GM12892 (cell line): ENCODE measurements around the gene CHMP1B.
A peak's percentile ranks its signal among the peaks of the same experiment; 100 is the strongest.
"Not testable (repeated sequence)": the region's sequence is repeated elsewhere in the genome, so short reads cannot be mapped to it uniquely, and the experiment has no call there.

ENCODE experiments used
- DNase-seq: peaks from one replicate; pipeline ENCODE4 v3.0.0; 2011; ENCODE audit not compliant: insufficient read length
- FAIRE-seq: peaks from 2 replicates; lab custom pipeline; 2011; peaks lifted over from hg19 to GRCh38; lab: Jason Lieb, UNC
- POLR2A ChIP-seq: IDR thresholded peaks from 2 replicates; pipeline ENCODE4 v1.6.1; 2011; ENCODE audit warnings: low read depth, low read length, control low read depth
- POLR2AphosphoS5 ChIP-seq: IDR thresholded peaks from 2 replicates; pipeline ENCODE4 v1.6.1; 2011; ENCODE audit warnings: low read depth, low read length, control low read depth
- TAF1 ChIP-seq: IDR thresholded peaks from 2 replicates; pipeline ENCODE4 v1.6.1; 2011; ENCODE audit warnings: low read depth, mild to moderate bottlenecking, control low read depth, low read length, borderline replicate concordance

Gene CHMP1B

DNA sequence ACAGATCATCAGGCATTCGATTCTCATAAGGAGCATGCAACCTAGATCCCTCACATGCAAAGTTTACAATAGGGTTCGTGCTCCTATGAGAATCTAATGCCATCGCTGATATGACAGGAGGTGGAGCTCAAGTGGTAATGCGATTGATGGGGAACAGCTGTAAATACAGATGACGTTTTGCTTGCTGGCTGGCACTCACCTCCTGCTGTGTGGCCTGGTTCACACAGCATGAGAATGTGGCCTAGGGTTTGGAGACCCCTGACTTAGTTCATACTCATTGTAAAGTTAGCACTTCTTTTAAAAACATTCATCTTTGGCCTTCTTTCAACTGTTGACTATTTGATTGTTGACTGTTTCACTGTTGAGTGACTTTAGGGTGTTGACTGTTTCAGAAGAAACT, 8.7 kb upstream of the CHMP1B start:
- DNase-seq (no peak), FAIRE-seq (no peak)
- TF ChIP-seq TAF1 (no peak), POLR2A (no peak), POLR2AphosphoS5 (no peak)

DNA sequence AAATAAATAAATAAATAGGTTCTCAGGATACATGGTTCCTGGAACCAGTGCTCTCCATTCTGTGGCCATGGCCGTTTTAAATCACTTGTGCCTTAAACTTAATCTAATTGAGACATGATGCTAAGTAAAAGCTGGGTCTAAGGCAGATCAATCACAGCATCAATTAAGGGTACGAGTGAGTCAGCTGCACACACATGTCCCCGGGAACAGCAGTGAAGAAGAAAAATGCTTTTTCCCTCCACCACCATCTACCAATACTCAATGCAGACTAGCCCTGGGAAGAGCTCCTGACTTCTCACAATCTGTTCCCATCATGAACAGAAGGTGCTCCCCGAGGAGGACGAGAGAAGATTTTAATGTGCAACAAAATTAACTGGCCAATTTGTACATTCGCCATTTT, 6.8 kb upstream of the CHMP1B start:
- FAIRE-seq (no peak), DNase-seq (no peak)
- TF ChIP-seq TAF1 (no peak), POLR2A (no peak), POLR2AphosphoS5 (no peak)

DNA sequence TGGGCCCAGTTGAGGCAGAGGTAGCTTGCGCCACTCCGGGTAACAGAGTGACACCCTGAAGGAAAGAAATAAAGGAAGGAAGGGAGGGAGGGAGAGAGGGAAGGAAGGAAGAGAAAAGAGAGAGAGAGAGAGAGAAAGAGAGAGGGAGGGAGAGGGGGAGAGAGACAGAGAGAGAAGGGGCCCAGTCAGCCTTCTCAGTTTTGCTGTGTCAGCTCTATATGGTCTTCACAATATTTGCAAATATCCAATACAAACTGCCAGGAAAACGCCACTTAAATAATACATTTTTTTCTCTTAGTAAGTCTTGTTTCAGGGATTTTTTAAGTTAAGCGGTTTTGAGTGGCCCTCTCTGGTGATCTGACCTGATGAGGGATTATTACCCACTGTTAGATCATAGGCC, 5.6 kb upstream of the CHMP1B start:
- no peak for FAIRE-seq
- no peak for DNase-seq
- TF ChIP-seq POLR2A = no peak
- no peak for TF ChIP-seq TAF1
- TF ChIP-seq POLR2AphosphoS5 = no peak

DNA sequence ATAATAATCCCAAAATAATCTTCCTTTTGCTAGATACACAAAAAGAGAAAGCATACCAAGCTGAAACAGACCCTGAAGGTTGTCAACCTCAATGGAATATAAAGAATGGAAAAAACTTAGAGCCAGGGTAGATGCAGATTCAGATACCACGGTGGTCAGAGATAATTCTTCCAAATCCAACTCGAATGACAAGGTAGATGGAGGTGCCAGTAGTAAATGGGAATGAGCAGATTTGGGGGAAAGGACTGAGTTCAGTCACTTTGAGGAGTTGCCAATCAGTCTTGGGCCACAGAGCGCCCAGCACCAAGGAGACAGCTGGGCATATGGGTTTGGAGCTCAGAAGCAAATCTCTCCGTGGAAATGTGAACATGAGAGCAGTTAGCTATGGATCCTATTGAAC, 3.4 kb upstream of the CHMP1B start:
- DNase-seq (no peak), FAIRE-seq (no peak)
- TF ChIP-seq POLR2AphosphoS5 = no peak
- TF ChIP-seq POLR2A = no peak
- no peak for TF ChIP-seq TAF1

DNA sequence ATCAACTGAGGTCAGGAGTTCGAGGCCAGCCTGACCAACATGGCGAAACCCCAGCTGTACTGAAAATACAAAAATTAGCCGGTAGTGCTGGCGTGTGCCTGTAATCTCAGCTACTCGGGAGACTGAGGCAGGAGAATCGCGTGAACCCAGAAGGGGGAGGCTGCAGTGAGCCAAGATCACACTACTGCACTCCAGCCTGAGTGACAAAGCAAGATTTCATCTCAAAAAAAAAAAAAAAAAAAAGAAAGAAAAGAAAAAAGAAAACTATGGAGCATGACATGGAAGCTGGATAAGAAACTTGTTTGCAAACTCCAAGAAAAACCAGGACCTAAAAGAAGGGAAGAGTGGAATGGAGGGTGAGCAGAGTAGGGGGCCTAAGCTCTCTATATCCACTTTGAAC, 1.9 kb upstream of the CHMP1B start:
- DNase-seq = no peak
- no peak for FAIRE-seq
- TF ChIP-seq POLR2A (no peak), TAF1 (no peak), POLR2AphosphoS5 (no peak)

DNA sequence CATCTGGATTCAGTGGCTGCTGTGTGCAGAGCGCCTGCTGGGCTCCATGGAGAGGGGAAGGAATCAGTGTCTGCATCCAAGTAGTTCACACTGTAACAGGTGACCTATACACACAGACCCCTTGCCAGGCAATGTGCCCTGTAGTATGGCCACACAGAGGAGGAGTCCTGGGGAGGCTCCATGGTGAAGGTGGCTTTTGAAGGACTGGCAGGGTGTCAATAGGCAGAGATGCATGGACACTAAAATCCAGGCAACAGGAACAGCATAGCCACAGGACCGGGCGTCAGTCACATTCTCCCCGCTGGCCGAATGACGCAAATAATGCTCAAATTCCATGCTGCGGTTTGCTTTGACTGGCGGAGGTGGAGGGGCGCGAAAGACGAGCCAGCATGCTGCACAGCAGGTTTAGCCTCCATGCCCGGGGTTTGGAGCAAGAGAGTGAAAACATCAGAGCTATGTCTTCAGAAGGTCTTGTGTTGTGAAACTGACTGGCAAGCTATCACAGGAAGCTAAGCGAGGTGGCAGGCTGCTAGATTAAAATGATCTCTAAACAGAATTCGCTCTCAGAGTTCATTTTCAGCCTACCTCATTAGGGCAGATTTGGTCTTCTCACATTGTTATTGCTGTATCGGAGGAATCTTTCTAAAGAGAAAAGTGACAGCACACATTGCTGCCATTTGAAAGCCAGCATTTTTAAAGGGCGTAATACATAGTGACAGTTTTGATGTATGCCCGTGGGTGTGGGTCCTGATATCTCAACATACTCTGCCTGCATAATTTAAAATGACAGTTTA, 1.2 kb upstream of the CHMP1B start:
- no peak for TF ChIP-seq POLR2A
- no peak for TF ChIP-seq POLR2AphosphoS5
- no peak for TF ChIP-seq TAF1
- no peak for DNase-seq
- peak; percentile 5 for FAIRE-seq

DNA sequence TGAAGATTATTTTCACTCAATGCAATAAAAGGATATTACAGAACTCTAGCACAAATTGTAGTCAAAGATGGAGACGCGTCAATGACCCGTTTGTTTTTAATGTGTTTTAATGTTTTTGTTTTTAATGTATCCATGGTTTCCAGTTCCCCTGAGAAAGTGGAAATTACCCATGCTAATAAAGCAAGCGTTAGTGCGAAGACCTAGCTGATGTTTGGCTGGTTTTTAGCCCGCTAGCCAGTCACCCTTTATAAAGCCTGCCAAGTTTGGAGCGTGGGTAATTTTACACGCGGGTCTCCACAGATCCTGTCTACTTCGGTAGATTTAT, 430 bp upstream of the CHMP1B start:
- no peak for TF ChIP-seq TAF1
- no peak for TF ChIP-seq POLR2A
- no peak for TF ChIP-seq POLR2AphosphoS5
- DNase-seq (no peak), FAIRE-seq (no peak)

DNA sequence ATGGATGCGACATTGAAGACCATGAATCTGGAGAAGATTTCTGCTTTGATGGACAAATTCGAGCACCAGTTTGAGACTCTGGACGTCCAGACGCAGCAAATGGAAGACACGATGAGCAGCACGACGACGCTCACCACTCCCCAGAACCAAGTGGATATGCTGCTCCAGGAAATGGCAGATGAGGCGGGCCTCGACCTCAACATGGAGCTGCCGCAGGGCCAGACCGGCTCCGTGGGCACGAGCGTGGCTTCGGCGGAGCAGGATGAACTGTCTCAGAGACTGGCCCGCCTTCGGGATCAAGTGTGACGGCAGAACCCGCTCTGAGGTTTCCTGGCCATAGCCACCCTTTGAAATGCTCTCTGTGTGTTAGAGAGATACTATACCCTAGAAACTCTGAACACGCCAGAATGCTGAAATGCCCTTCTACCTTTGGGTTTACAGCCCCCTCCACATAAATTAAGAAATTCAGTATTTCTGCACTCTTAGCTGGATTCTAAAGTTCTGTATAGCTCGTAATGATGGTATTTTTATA, 659 bp downstream of the CHMP1B start:
- DNase-seq (no peak), FAIRE-seq (no peak)
- TF ChIP-seq POLR2AphosphoS5 = no peak
- no peak for TF ChIP-seq POLR2A

DNA sequence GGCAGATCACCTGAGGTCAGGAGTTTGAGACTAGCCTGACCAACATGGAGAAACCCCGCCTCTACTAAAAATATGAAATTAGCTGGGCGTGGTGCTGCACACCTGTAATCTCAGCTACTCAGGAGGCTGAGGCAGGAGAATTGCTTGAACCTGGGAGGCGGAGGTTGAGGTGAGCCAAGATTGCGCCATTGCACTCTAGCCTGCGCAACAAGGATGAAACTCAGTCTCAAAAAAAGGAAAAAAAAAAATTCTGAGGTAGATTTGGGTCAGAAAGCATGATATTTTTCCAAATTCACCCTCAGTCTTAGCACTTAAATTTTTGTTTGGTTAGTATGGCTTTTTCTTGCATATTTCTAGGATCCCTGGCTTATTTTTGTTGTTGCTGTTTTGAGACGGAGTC, 3.3 kb downstream of the CHMP1B start:
- not testable (repeated sequence) for FAIRE-seq

DNA sequence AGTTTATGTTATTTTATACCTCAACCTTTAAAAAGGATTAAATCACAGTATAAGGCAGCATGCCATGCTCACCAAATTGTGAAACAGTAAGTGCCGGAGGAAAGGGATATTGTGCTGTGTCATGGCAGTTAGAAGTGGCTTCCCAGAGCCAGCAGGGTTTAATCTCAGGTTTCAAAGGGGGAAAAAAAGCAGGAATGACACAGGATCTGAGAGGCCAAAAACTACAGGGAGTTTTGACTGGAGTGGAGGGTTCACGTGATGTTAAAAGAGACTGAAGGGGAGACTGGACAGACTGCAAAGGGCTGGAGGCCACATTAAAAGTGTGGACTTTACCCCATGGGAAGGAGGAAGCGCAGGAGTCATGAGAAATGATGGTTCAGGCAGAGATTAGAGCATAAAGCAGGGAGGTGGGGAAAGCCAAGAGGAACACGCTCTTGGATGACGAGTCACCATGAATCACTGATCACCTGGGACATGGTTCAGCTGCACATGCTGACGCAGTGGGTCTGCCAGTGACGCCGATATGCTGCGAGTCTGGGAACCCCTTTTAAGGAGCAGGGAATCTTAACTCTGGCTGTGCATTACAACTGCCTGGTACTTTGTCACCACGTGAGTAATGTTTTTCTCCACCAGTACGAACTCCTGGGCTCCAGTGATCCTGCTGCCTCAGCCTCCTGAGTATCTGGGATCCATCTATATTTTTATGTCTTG, 6.1 kb downstream of the CHMP1B start:
- TF ChIP-seq POLR2A = no peak
- no peak for TF ChIP-seq TAF1
- FAIRE-seq = no peak
- DNase-seq = no peak

More for the DNA sequence above, 3.3 kb downstream of the CHMP1B start:
- not testable (repeated sequence) for DNase-seq

DNA sequence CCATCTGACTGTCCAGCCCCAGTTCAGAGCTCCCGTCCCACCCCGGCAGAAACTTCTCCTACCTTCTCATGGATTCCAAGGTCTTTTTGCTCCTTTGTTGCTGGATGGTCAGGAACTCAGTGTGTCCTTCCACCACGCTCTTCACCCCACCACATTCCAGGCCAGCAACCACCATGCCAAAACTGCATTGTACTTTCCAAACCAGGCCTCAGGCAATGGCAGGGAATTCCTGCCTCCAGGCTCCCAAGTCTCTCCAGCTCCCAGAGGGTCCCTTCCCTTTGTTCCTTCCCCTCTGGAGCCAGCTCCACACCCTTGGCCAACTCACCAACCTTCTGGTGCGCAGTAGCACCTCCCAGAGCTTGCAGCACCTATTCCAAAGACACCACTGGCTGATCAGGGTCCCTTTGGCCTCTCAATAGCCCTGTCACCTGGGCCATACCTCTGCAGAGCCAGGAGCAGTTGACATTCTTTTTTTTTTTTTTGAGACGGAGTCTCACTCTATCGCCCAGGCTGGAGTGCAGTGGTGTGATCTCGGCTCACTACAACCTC, 8.1 kb downstream of the CHMP1B start:
- no peak for DNase-seq

DNA sequence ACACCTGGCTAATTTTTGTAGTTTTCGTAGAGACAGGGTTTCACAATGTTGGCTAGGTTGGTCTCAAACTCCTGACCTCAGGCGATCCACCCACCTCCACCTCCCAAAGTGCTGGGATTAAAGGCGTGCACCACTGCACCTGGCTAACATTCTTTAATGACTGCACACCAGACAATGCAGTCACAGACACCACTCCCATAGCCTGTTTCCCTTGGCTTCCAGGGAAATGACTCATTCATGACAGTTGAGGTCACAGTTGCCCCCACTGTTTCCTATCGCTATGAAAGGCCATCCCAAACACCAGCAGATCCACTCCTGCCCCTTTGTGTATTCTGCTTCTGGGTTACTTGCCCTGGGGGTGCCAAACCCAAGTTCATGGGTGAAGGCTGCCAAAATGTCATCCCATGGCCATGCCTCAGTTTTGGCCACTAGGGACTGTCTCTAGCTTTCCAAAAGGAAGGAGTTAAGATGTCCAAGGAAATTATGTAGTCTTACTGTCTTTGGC, 8.7 kb downstream of the CHMP1B start:
- TF ChIP-seq TAF1 (no peak), POLR2AphosphoS5 (no peak), POLR2A (no peak)
- FAIRE-seq = no peak
- DNase-seq = no peak

More for the DNA sequence above, 8.1 kb downstream of the CHMP1B start:
- FAIRE-seq = no peak
- no peak for TF ChIP-seq POLR2A
- TF ChIP-seq TAF1 = no peak
- no peak for TF ChIP-seq POLR2AphosphoS5
